Endodermal cell (in vitro differentiated cells): Measurements from ENCODE around the gene RABGAP1L. TPM values are rescaled to one million over a fixed set of nuclear protein-coding genes. Genes with fewer than 3 reads are reported as not detected.

ENCODE experiments used
- DNase-seq: peaks from one replicate; pipeline ENCODE4 v3.0.0-alpha.2; 2017
- H3K27ac ChIP-seq: 2 replicates; pipeline ENCODE4 v1.5.1; 2013; ENCODE audit warnings: mild to moderate bottlenecking, low read depth, low read length, moderate library complexity
- H3K27me3 ChIP-seq: 2 replicates; pipeline ENCODE4 v1.6.1; 2013; ENCODE audit warnings: mild to moderate bottlenecking, low read length, moderate library complexity; ENCODE audit not compliant: insufficient read depth, control insufficient read depth, poor library complexity, severe bottlenecking
- H3K36me3 ChIP-seq: 2 replicates; pipeline ENCODE4 v1.7.0; 2013; ENCODE audit warnings: mild to moderate bottlenecking, low read length, moderate library complexity; ENCODE audit not compliant: control insufficient read depth, insufficient read depth
- H3K4me1 ChIP-seq: one replicate; pipeline ENCODE4 v1.7.0; 2013; ENCODE audit warnings: low read length; ENCODE audit not compliant: control insufficient read depth, insufficient read depth
- H3K4me3 ChIP-seq: 2 replicates; pipeline ENCODE4 v1.5.1; 2013; ENCODE audit warnings: mild to moderate bottlenecking, low read length, moderate library complexity
- H3K9ac ChIP-seq: 2 replicates; pipeline ENCODE4 v1.6.1; 2013; ENCODE audit warnings: mild to moderate bottlenecking, low read length, moderate library complexity; ENCODE audit not compliant: poor library complexity, severe bottlenecking; ENCODE audit errors: extremely low read depth
- H3K9me3 ChIP-seq: 2 replicates; pipeline ENCODE4 v1.6.1; 2013; ENCODE audit warnings: mild to moderate bottlenecking, low read length, moderate library complexity; ENCODE audit not compliant: control insufficient read depth
- H3K27ac Mint-ChIP-seq: 2 replicates; pipeline ENCODE4 v1.8.0; 2020; ENCODE audit warnings: mixed read lengths
- H3K27me3 Mint-ChIP-seq: 2 replicates; pipeline ENCODE4 v1.8.0; 2021; ENCODE audit warnings: mild to moderate bottlenecking, mixed read lengths; ENCODE audit not compliant: insufficient read depth
- H3K36me3 Mint-ChIP-seq: 2 replicates; pipeline ENCODE4 v1.8.0; 2020; ENCODE audit warnings: low read depth, mixed read lengths
- H3K4me1 Mint-ChIP-seq: 2 replicates; pipeline ENCODE4 v1.8.0; 2020; ENCODE audit warnings: mixed read lengths
- H3K4me3 Mint-ChIP-seq: 2 replicates; pipeline ENCODE4 v1.8.0; 2020; ENCODE audit warnings: mild to moderate bottlenecking, moderate library complexity, mixed read lengths
- H3K9me3 Mint-ChIP-seq: 2 replicates; pipeline ENCODE4 v1.8.0; 2020; ENCODE audit warnings: mild to moderate bottlenecking, mixed read lengths
- WGBS, 2 experiments: methylation state at CpG; one replicate each; pipeline versions ENCODE4 v1.1.5 to v1.1.7; 2013; ENCODE audit warnings: missing lambda C conversion rate in 2 of 2, mixed read lengths in 1 of 2; ENCODE audit not compliant: insufficient coverage in 1 of 2, insufficient read length in 1 of 2; 5-methylcytosine and 5-hydroxymethylcytosine counted together
- total RNA-seq, 2 donors: library from RNA; stranded (reverse); fragmentation: NEBNext Ultra II Directional in 1 of 2; extraction: Animal tissue kit (Norgen Biotek cat#: 25700) in 1 of 2; gene quantifications; 2 replicates in 1 of 2; 3 replicates in 1 of 2; pipeline ENCODE4 v1.2.1, GENCODE V29; 2021
- TF ChIP-seq, protein P1 (sequence below): fragments of 200-600 bp; sonication (generic); conservative IDR thresholded peaks from 2 replicates; pipeline ENCODE4 v1.5.0; 2021; ENCODE audit warnings: antibody characterized with exemption, mild to moderate bottlenecking

The RABGAP1L gene
- total RNA-seq, 2 donors from 2014 or later = 32.5 to 36.9 TPM

DNA sequence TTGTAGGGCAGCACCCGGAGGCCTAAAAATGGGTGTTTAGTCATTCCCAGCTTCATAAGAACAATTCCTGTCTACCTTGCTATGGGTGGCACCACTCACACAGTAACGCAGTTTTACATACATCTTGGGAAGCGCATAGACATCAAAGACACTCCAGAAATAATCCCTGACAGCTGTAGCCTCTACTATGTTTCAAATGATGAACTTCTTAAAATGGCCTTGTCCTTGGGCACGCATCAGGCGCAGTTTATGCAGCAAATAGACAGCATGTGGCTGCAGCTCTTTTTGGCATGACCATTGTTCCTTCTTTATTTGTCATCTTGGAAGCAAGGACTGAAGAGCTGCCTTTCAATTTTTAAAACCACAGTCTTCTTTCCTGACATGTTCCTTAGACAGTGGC is 762.8 kb downstream of the RABGAP1L start:
- peaks cover 9% of the 10 kb centered on the region for H3K9me3 Mint-ChIP-seq
- no peak for DNase-seq
- H3K27me3 ChIP-seq = no peaks in the 10 kb centered on the region
- H3K36me3 Mint-ChIP-seq = peaks cover 14% of the 10 kb centered on the region
- WGBS, 2 experiments = 94 to 96% methylated on average over 4 to 5 of the region's 5 CpGs
- no peaks in the 10 kb centered on the region for H3K27me3 Mint-ChIP-seq
- H3K9ac ChIP-seq = no peak overlapping the region
- H3K27ac ChIP-seq = no peak overlapping the region
- no peaks in the 10 kb centered on the region for H3K4me1 Mint-ChIP-seq
- H3K4me1 ChIP-seq = no peaks in the 10 kb centered on the region
- no peak overlapping the region for H3K4me3 Mint-ChIP-seq
- TF ChIP-seq, protein P1, sequence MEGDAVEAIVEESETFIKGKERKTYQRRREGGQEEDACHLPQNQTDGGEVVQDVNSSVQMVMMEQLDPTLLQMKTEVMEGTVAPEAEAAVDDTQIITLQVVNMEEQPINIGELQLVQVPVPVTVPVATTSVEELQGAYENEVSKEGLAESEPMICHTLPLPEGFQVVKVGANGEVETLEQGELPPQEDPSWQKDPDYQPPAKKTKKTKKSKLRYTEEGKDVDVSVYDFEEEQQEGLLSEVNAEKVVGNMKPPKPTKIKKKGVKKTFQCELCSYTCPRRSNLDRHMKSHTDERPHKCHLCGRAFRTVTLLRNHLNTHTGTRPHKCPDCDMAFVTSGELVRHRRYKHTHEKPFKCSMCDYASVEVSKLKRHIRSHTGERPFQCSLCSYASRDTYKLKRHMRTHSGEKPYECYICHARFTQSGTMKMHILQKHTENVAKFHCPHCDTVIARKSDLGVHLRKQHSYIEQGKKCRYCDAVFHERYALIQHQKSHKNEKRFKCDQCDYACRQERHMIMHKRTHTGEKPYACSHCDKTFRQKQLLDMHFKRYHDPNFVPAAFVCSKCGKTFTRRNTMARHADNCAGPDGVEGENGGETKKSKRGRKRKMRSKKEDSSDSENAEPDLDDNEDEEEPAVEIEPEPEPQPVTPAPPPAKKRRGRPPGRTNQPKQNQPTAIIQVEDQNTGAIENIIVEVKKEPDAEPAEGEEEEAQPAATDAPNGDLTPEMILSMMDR = no peak
- peaks cover 13% of the 10 kb centered on the region for H3K9me3 ChIP-seq
- H3K27ac Mint-ChIP-seq = no peak overlapping the region
- no peak overlapping the region for H3K4me3 ChIP-seq
- no peaks in the 10 kb centered on the region for H3K36me3 ChIP-seq

DNA sequence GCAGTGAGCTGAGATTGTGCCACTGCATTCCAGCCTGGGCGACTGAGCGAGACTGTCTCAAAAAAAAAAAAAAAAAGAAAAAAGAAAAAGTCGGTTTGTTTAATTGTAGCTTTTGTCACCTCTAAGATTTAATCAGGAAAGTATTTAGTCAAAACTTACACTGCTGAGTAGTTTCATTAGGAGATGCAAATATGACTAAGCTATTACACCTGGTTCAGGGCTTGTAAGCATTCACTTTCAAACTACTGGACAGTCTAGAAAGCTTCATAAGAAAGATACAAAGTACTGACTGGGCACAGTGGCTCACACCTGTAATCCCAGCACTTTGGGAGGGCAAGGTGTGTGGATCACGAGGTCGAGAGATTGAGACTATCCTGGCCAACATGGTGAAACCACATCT is 764.5 kb downstream of the RABGAP1L start:
- H3K9me3 Mint-ChIP-seq = peaks cover 9% of the 10 kb centered on the region

GRCh38 chr1:174928541-174928940 is 769.2 kb downstream of the RABGAP1L start:
- TF ChIP-seq, protein P1 = no peak
- Mint-ChIP-seq H3K27me3 (no peaks in the 10 kb centered on the region), H3K27ac (no peak overlapping the region), H3K36me3 (peaks cover 3% of the 10 kb centered on the region), H3K4me1 (peaks cover 24% of the 10 kb centered on the region), H3K9me3 (peaks cover 4% of the 10 kb centered on the region), H3K4me3 (no peak overlapping the region)
- H3K4me1 ChIP-seq = peaks cover 3% of the 10 kb centered on the region
- no peak overlapping the region for H3K4me3 ChIP-seq
- no peaks in the 10 kb centered on the region for H3K36me3 ChIP-seq
- 75 to 100% methylated on average over 1 of the region's 1 CpG for WGBS, 2 experiments
- no peak overlapping the region for H3K27ac ChIP-seq
- H3K27me3 ChIP-seq = no peaks in the 10 kb centered on the region
- no peak for DNase-seq
- no peaks in the 10 kb centered on the region for H3K9me3 ChIP-seq
- H3K9ac ChIP-seq = no peak overlapping the region

More for the DNA sequence above, 764.5 kb downstream of the RABGAP1L start:
- H3K9me3 ChIP-seq = peaks cover 13% of the 10 kb centered on the region
- no peak overlapping the region for H3K4me3 ChIP-seq
- H3K9ac ChIP-seq = no peak overlapping the region
- no peak overlapping the region for H3K27ac ChIP-seq
- no peak for DNase-seq
- H3K4me1 Mint-ChIP-seq = peaks cover 11% of the 10 kb centered on the region
- no peaks in the 10 kb centered on the region for H3K27me3 Mint-ChIP-seq
- H3K36me3 Mint-ChIP-seq = peaks cover 14% of the 10 kb centered on the region
- TF ChIP-seq, protein P1 = no peak
- no peak overlapping the region for H3K27ac Mint-ChIP-seq
- H3K27me3 ChIP-seq = no peaks in the 10 kb centered on the region
- H3K4me3 Mint-ChIP-seq = no peak overlapping the region
- 79 to 87% methylated on average over 2 to 5 of the region's 5 CpGs for WGBS, 2 experiments
- peaks cover 3% of the 10 kb centered on the region for H3K4me1 ChIP-seq
- H3K36me3 ChIP-seq = no peaks in the 10 kb centered on the region
